ENCODE results near the gene PPM1H. TPM values are rescaled to one million over a fixed set of nuclear protein-coding genes. Genes with fewer than 3 reads are reported as not detected.

Gene PPM1H
- total and polyA plus RNA-seq, 2 of the 8 experiments (the other 6 are each of a cell fraction or from before 2014, with no cell fraction given): 16.4 to 36.1 TPM

- no peak overlapping the region for H3K9ac ChIP-seq (replicated peaks in 1 of 4; ENCODE audit: extremely low read depth in 1 of 4, low read depth in 3 of 4, low read length in 3 of 4)
- no peak overlapping the region for H2BK5ac ChIP-seq (ENCODE audit: low read depth, low read length)
- peaks cover 0 to 3% (median 1%) of the 10 kb centered on the region in 4 experiments; a peak in 2 of 7 replicates for H3K4me1 ChIP-seq (replicated peaks in 1 of 4; ENCODE audit: control insufficient read depth in 3 of 4, insufficient read depth in 4 of 4, low read length in 3 of 4)
- DNase-seq (ENCODE audit: low read depth in 1 of 2, low spot score in 2 of 2): no peak
- no peak overlapping the region for H2BK12ac ChIP-seq (ENCODE audit: low read depth, low read length)
- WGBS, 2 experiments (ENCODE audit: extremely low coverage in 1 of 2, insufficient coverage in 1 of 2, insufficient read length in 1 of 2, insufficient replicate concordance in 2 of 2, low coverage in 1 of 2, low lambda C conversion rate in 2 of 2, missing lambda C conversion rate in 1 of 2): 88% methylated on average over 3 of the region's 3 CpGs; no CpG with 5 or more reads in 1 of the 2 experiments
- no peak overlapping the region for H3K56ac ChIP-seq (replicated peaks; ENCODE audit: insufficient read length, low read depth, low read length)
- FAIRE-seq: no peak
- H4K8ac ChIP-seq (ENCODE audit: extremely low read depth, insufficient read depth, low read length): no peak overlapping the region
- peaks cover 0 to 2% (median 0%) of the 10 kb centered on the region in 4 experiments; a peak in 1 of 8 replicates for H3K36me3 ChIP-seq (ENCODE audit: control insufficient read depth in 2 of 4, insufficient read depth in 4 of 4, low read length in 3 of 4)
- ChIA-PET CTCF (ENCODE audit: partially characterized antibody) (interaction anchor here (1.3 to 1.7 kb wide), 2 partner anchors 14 to 236 kb away, joined by 3 to 5 read pairs; no protein-coding TSS in a partner anchor), POLR2A (ENCODE audit: partially characterized antibody) (no interaction called here)
- no peaks in the 10 kb centered on the region for H3K23me2 ChIP-seq (ENCODE audit: low read depth, low read length)
- H3K27me3 ChIP-seq (replicated peaks in 1 of 4; ENCODE audit: control insufficient read depth in 3 of 4, extremely low read depth in 1 of 4, insufficient read depth in 3 of 4, low read length in 3 of 4): no peaks in the 10 kb centered on the region
- H3K79me2 ChIP-seq (ENCODE audit: control insufficient read depth in 1 of 2, insufficient read depth in 2 of 2, low read length in 2 of 2): peaks cover 0 to 11% of the 10 kb centered on the region in 2 experiments; a peak in 3 of 4 replicates
- H3K4ac ChIP-seq (replicated peaks; ENCODE audit: insufficient read length, low read depth, low read length): no peak overlapping the region
- no peak overlapping the region for H4K91ac ChIP-seq (replicated peaks; ENCODE audit: insufficient read length, low read length)
- H3K79me1 ChIP-seq (ENCODE audit: low read depth, low read length): 0 out of 2 replicates have a peak, but pooled peaks cover 5% of the 10 kb centered on the region
- H2BK120ac ChIP-seq (replicated peaks; ENCODE audit: low read depth, low read length): no peak overlapping the region
- H3K27ac ChIP-seq (ENCODE audit: low read depth, low read length): no peak overlapping the region
- H3K23ac ChIP-seq (ENCODE audit: insufficient read length): no peak overlapping the region
- H3K18ac ChIP-seq (ENCODE audit: extremely low read depth, low read length): no peak overlapping the region
- no peak overlapping the region for H2BK20ac ChIP-seq (ENCODE audit: low read length)
- H3K9me3 ChIP-seq (ENCODE audit: insufficient read depth in 2 of 2, low read depth in 1 of 2, low read length in 1 of 2): no peaks in the 10 kb centered on the region
- no peak overlapping the region for H2BK15ac ChIP-seq (ENCODE audit: low read length)
- H4K20me1 ChIP-seq (replicated peaks in 1 of 2; ENCODE audit: control insufficient read depth in 1 of 2, insufficient read depth in 2 of 2, low read length in 2 of 2): peaks cover 0 to 3% of the 10 kb centered on the region in 2 experiments
- H2AK5ac ChIP-seq (ENCODE audit: low read depth, low read length): no peak overlapping the region
- no peak for TF ChIP-seq CHD2 (IDR thresholded peaks at IDR 0.05; ENCODE audit: low read length)
- H3K14ac ChIP-seq (ENCODE audit: insufficient read length): no peak overlapping the region
- no peak overlapping the region for H3K4me3 ChIP-seq (ENCODE audit: extremely low read depth in 1 of 4, insufficient read depth in 2 of 4, low read depth in 3 of 4, low read length in 4 of 4)
- H2AFZ ChIP-seq (ENCODE audit: low read length): no peak overlapping the region
- no peak overlapping the region for H4K5ac ChIP-seq (ENCODE audit: insufficient read length, low read depth, low read length)
- no peak overlapping the region for H3K4me2 ChIP-seq (ENCODE audit: insufficient read depth in 1 of 2, low read depth in 2 of 2, low read length in 2 of 2)
Observed at GRCh38 chr12:62832558-62832957, 102.4 kb downstream of the PPM1H start.
